GM12801 (cell line): ENCODE measurements around the gene DEPDC7.

ENCODE experiments used
- CTCF ChIP-seq: IDR thresholded peaks from one replicate; pipeline ENCODE4 v1.5.1; 2011; ENCODE audit warnings: control low read depth; ENCODE audit not compliant: insufficient read length; ENCODE audit errors: extremely low read depth

The DEPDC7 gene

GRCh38 chr11:33057284-33057683 lies 41.6 kb downstream of the DEPDC7 start:
- TF ChIP-seq CTCF = no peak

- no peak for TF ChIP-seq CTCF
These were observed 43.8 kb downstream of the DEPDC7 start for GRCh38 chr11:33059331-33060007.

- TF ChIP-seq CTCF = no peak
These were observed 44.6 kb downstream of the DEPDC7 start for GRCh38 chr11:33060271-33060670.

GRCh38 chr11:33062137-33062536 lies 46.5 kb downstream of the DEPDC7 start:
- no peak for TF ChIP-seq CTCF

GRCh38 chr11:33063326-33063881 lies 47.7 kb downstream of the DEPDC7 start:
- TF ChIP-seq CTCF = no peak

- TF ChIP-seq CTCF = no peak
These were observed 48.6 kb downstream of the DEPDC7 start for GRCh38 chr11:33064033-33064825.

GRCh38 chr11:33064866-33065265 lies 49.2 kb downstream of the DEPDC7 start:
- no peak for TF ChIP-seq CTCF
